Measurements from ENCODE around the gene RCOR3. TPM values are rescaled to one million over a fixed set of nuclear protein-coding genes. Genes with fewer than 3 reads are reported as not detected.
"Not testable (repeated sequence)": the region's sequence is repeated elsewhere in the genome, so short reads cannot be mapped to it uniquely, and the experiment has no call there.

The RCOR3 gene
- polyA plus RNA-seq, 1 experiment: 39.2 TPM

- no peaks in the 10 kb centered on the region for H3K9me3 ChIP-seq (ENCODE audit: control insufficient read depth, insufficient read depth, low read length)
- H3K27ac ChIP-seq (ENCODE audit: low read depth, low read length): no peak overlapping the region
- H3K4me3 ChIP-seq (ENCODE audit: low read depth, low read length): no peak overlapping the region
- H3K27me3 ChIP-seq (ENCODE audit: control insufficient read depth, insufficient read depth, low read length): no peaks in the 10 kb centered on the region
- TF ChIP-seq CTCF (IDR thresholded peaks at IDR 0.05; ENCODE audit: low read depth, low read length): no peak
- no peak for DNase-seq (ENCODE audit: low read depth, low spot score)
- ChIA-PET CTCF (no interaction called here), POLR2A (no interaction called here)
Observed at GRCh38 chr1:211217392-211217791, 41.8 kb upstream of the RCOR3 start.

GRCh38 chr1:211222469-211223234 is 36.5 kb upstream of the RCOR3 start:
- H3K4me3 ChIP-seq (ENCODE audit: low read depth, low read length); POLR2A ChIA-PET; H3K27ac ChIP-seq (ENCODE audit: low read depth, low read length); CTCF ChIA-PET; H3K9me3 ChIP-seq (ENCODE audit: control insufficient read depth, insufficient read depth, low read length); DNase-seq (ENCODE audit: low read depth, low spot score); H3K27me3 ChIP-seq (ENCODE audit: control insufficient read depth, insufficient read depth, low read length): not testable (repeated sequence)

DNA sequence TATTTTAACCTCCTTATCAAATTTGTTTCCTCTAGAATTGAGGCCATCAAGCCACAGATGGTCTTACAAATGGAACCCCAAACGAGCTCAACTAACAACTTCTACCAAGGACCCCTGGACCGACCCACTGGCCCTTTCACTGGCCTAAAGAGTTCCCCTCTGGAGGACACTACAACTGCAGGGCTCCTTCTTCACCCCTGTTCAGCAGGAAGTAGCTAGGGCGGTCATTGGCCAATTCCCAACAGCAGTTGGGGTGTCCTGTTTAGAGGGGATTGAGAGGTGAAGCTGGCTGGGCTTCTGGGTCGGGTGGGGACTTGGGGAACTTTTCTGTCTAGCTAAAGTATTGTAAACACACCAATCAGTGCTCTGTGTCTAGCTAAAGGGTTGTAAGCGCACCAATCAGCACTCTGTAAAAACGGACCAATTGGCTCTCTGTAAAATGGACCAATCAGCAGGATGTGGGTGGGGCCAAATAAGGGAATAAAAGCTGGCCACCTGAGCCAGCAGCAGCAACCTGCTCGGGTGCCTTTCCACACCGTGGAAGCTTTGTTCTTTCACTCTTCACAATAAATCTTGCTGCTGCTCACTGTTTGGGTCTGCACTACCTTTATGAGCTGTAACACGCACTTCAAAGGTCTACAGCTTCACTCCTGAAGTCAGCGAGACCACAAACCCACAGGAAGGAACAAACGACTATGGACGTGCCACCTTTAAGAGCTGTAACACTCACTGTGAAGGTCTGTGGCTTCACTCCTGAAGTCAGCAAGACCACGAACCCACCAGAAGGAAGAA is 30.4 kb upstream of the RCOR3 start:
- H3K27me3 ChIP-seq (ENCODE audit: control insufficient read depth, insufficient read depth, low read length); H3K4me3 ChIP-seq (ENCODE audit: low read depth, low read length); DNase-seq (ENCODE audit: low read depth, low spot score); CTCF ChIA-PET; H3K27ac ChIP-seq (ENCODE audit: low read depth, low read length); POLR2A ChIA-PET; H3K9me3 ChIP-seq (ENCODE audit: control insufficient read depth, insufficient read depth, low read length): not testable (repeated sequence)

GRCh38 chr1:211229365-211229759 is 29.8 kb upstream of the RCOR3 start:
- Histone ChIP-seq H3K27ac (ENCODE audit: low read depth, low read length) (no peak overlapping the region), H3K4me3 (ENCODE audit: low read depth, low read length) (no peak overlapping the region), H3K9me3 (ENCODE audit: control insufficient read depth, insufficient read depth, low read length) (no peaks in the 10 kb centered on the region), H3K27me3 (ENCODE audit: control insufficient read depth, insufficient read depth, low read length) (no peaks in the 10 kb centered on the region)
- TF ChIP-seq CTCF (IDR thresholded peaks at IDR 0.05; ENCODE audit: low read depth, low read length): no peak
- CTCF ChIA-PET: no interaction called here
- POLR2A ChIA-PET: no interaction called here
- no peak for DNase-seq (ENCODE audit: low read depth, low spot score)

GRCh38 chr1:211231873-211232272 is 27.3 kb upstream of the RCOR3 start:
- Histone ChIP-seq H3K4me3 (ENCODE audit: low read depth, low read length) (no peak overlapping the region), H3K9me3 (ENCODE audit: control insufficient read depth, insufficient read depth, low read length) (no peaks in the 10 kb centered on the region), H3K27me3 (ENCODE audit: control insufficient read depth, insufficient read depth, low read length) (no peaks in the 10 kb centered on the region), H3K27ac (ENCODE audit: low read depth, low read length) (no peak overlapping the region)
- no peak for DNase-seq (ENCODE audit: low read depth, low spot score)
- TF ChIP-seq CTCF (IDR thresholded peaks at IDR 0.05; ENCODE audit: low read depth, low read length): no peak
- CTCF ChIA-PET: no interaction called here
- POLR2A ChIA-PET: no interaction called here

GRCh38 chr1:211236633-211237320 is 22.4 kb upstream of the RCOR3 start:
- ChIA-PET POLR2A (no interaction called here), CTCF (no interaction called here)
- no peak for DNase-seq (ENCODE audit: low read depth, low spot score)
- Histone ChIP-seq H3K4me3 (ENCODE audit: low read depth, low read length) (no peak overlapping the region), H3K27me3 (ENCODE audit: control insufficient read depth, insufficient read depth, low read length) (no peaks in the 10 kb centered on the region), H3K27ac (ENCODE audit: low read depth, low read length) (no peak overlapping the region), H3K9me3 (ENCODE audit: control insufficient read depth, insufficient read depth, low read length) (no peaks in the 10 kb centered on the region)
- no peak for TF ChIP-seq CTCF (IDR thresholded peaks at IDR 0.05; ENCODE audit: low read depth, low read length)
